GM18519 (cell line): Measurements from ENCODE around the gene PPP3CA.

Experiments used
- ATAC-seq: cut with Tn5 transposase; IDR thresholded peaks from one replicate; pipeline ENCODE4 v1.9.1; 2021; ENCODE audit warnings: mild to moderate bottlenecking, moderate library complexity; ENCODE audit not compliant: unreplicated experiment, low FRiP score

Gene PPP3CA

GRCh38 chr4:100982345-100982744 lies 365.0 kb downstream of the PPP3CA start:
- ATAC-seq, result no peak

GRCh38 chr4:100981447-100982204 lies 365.7 kb downstream of the PPP3CA start:
- ATAC-seq, result no peak

DNA sequence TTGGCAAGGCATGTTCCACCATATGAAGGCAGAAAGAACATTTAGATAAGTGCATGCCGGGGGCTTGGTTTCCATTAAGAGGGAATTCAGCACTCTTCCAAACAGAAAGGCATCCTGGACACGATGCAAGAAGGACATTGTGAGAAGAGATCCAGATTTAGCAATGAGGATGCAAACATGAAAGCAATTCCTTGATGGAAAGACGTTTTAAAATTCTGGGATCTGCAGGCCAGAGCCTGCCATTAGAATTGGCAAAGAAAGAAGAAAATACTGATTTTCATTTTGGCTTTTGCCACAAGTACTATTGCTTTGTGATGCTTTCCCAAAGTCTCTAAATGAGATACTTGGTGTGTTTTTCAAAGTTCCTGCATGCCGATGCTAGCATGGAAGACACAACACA lies 367.6 kb downstream of the PPP3CA start:
- no peak for ATAC-seq

GRCh38 chr4:100977746-100978397 lies 369.5 kb downstream of the PPP3CA start:
- no peak for ATAC-seq

- ATAC-seq, result no peak
Observed at GRCh38 chr4:100977274-100977673, 370.1 kb downstream of the PPP3CA start.
